H1 (cell line): ENCODE data around the gene CLINT1. TPM values are rescaled to one million over a fixed set of nuclear protein-coding genes. Genes with fewer than 3 reads are reported as not detected.

Experiments
- CHD2 ChIP-seq: IDR thresholded peaks from 2 replicates; pipeline ENCODE4 v1.6.1; 2012; ENCODE audit warnings: low read length, improper control_type of control experiment
- CHD7 ChIP-seq: fragments of 300-600 bp; sonication (generic); IDR thresholded peaks from 2 replicates; pipeline ENCODE4 v1.7.1; 2012; ENCODE audit warnings: low read length, moderate library complexity, mild to moderate bottlenecking, inconsistent platforms; ENCODE audit not compliant: insufficient replicate concordance
- CREB1 ChIP-seq: IDR thresholded peaks from 2 replicates; pipeline ENCODE4 v1.6.1; 2012; ENCODE audit warnings: inconsistent platforms
- HDAC2 ChIP-seq, 2 experiments: fragments of 300-600 bp in 1 of 2; sonication (generic) in 1 of 2; IDR thresholded peaks; 2 replicates each; pipeline ENCODE4 v1.6.1; 2011 to 2012; ENCODE audit warnings: low read depth in 2 of 2, low read length in 2 of 2, mild to moderate bottlenecking in 2 of 2, moderate library complexity in 2 of 2, borderline replicate concordance in 1 of 2, inconsistent platforms in 1 of 2
- JUND ChIP-seq: IDR thresholded peaks from 2 replicates; pipeline ENCODE4 v1.6.1; 2011; ENCODE audit warnings: mild to moderate bottlenecking, improper control_type of control experiment, low read length
- KDM1A ChIP-seq: fragments of 200-600, 300-600 bp; sonication (generic); IDR thresholded peaks from 2 replicates; pipeline ENCODE4 v1.7.1; 2016; ENCODE audit warnings: mild to moderate bottlenecking, low read length, borderline replicate concordance
- POU5F1 ChIP-seq: IDR thresholded peaks from 2 replicates; pipeline ENCODE4 v1.6.1; 2011; ENCODE audit warnings: low read depth, mild to moderate bottlenecking, low read length, moderate library complexity
- RBBP5 ChIP-seq: IDR thresholded peaks from 2 replicates; pipeline ENCODE4 v1.7.1; 2012; ENCODE audit warnings: low read depth, mild to moderate bottlenecking, inconsistent platforms, low read length, moderate library complexity, borderline replicate concordance
- RFX5 ChIP-seq: IDR thresholded peaks from 2 replicates; pipeline ENCODE4 v1.6.1; 2011; ENCODE audit warnings: low read depth, low read length, improper control_type of control experiment, borderline replicate concordance
- YY1 ChIP-seq: IDR thresholded peaks from 2 replicates; pipeline ENCODE4 v1.6.1; 2011; ENCODE audit warnings: low read depth, mild to moderate bottlenecking, low read length
- polyA plus RNA-seq, 7 experiments: library from polyadenylated mRNA; depleted of rRNA in 3 of 7; stranded (reverse) in 5 of 7; unstranded in 2 of 7; fragments of >200 nt in 5 of 7; fragments of 200-250 nt in 2 of 7; gene quantifications; 1 replicate in 5 of 7; 2 replicates in 1 of 7; 4 replicates in 1 of 7; pipeline versions ENCODE4 v1.2.1 to v1.2.3, GENCODE V29; 2011 to 2013; ENCODE audit warnings: missing spikeins in 2 of 7, mixed read lengths in 2 of 7
- total RNA-seq: library from RNA; stranded (reverse); fragmentation: NEBNext Ultra II Directional; extraction: Animal tissue kit (Norgen Biotek cat#: 25700); gene quantifications from 2 replicates; pipeline ENCODE4 v1.2.1, GENCODE V29; 2021

Gene CLINT1
- total and polyA plus RNA-seq, 2 of the 8 experiments (the other 6 are each of a cell fraction or from before 2014, with no cell fraction given), result 85.9 to 140 TPM

- peak; percentile 64; the same call in 1 of the 2 replicates for TF ChIP-seq RBBP5
- TF ChIP-seq JUND, result peak; percentile 68
- TF ChIP-seq KDM1A, result no peak
- TF ChIP-seq RFX5, result no peak
- peak; percentile 92 for TF ChIP-seq YY1
- no peak for TF ChIP-seq CHD7
- TF ChIP-seq POU5F1, result no peak
- TF ChIP-seq CREB1, result peak; percentile 29; the same call in 1 of the 2 replicates
- peak; percentile 23; the same call in 1 of the 2 replicates for TF ChIP-seq CHD2
- TF ChIP-seq HDAC2 (IDR thresholded peaks at IDR 0.05; ENCODE audit: borderline replicate concordance in 1 of 2, low read depth in 2 of 2, low read length in 2 of 2), result peak in 1 of 2 experiments; percentile 53; a peak in 2 of 4 replicates
Observed at GRCh38 chr5:157743163-157744050, 115.5 kb downstream of the CLINT1 start, which contains the start of gene LSM11 (continued).
